ENCODE data around the gene PRSS53. TPM values are rescaled to one million over a fixed set of nuclear protein-coding genes. Genes with fewer than 3 reads are reported as not detected.

Gene PRSS53
- polyA plus RNA-seq, 1 of the 3 experiments (the other 2 are of a cell fraction): 3.1 TPM

GRCh38 chr16:31114468-31114867 is 25.7 kb upstream of the PRSS53 start:
- ChIA-PET CTCF (interaction anchor here (2.2 to 3.9 kb wide), 2 partner anchors 28 kb away, joined by 9 to 28 read pairs; no protein-coding TSS in a partner anchor), POLR2A (no interaction called here)
- Histone ChIP-seq H3K4me2 (no peak overlapping the region), H3F3A (replicated peaks; ENCODE audit: insufficient read depth) (peaks cover 17% of the 10 kb centered on the region), H3K9me3 (no peaks in the 10 kb centered on the region), H3K9ac (no peak overlapping the region), H3K4me1 (ENCODE audit: control insufficient read depth in 1 of 2, insufficient read depth in 2 of 2, low read depth in 1 of 2, low read length in 1 of 2) (peaks cover 7 to 15% of the 10 kb centered on the region in 2 experiments; a peak in 3 of 4 replicates), H3K9me2 (no peaks in the 10 kb centered on the region), H4K20me1 (ENCODE audit: insufficient read depth) (peaks cover 5% of the 10 kb centered on the region; the same call in 1 of the 2 replicates), H3K36me3 (replicated peaks in 1 of 2; ENCODE audit: control insufficient read depth in 1 of 2, insufficient read depth in 2 of 2, low read length in 1 of 2) (peaks cover 25 to 35% of the 10 kb centered on the region in 2 experiments), H3K79me2 (ENCODE audit: insufficient read depth) (peaks cover 33% of the 10 kb centered on the region), H3K4me3 (ENCODE audit: low read depth in 2 of 2, low read length in 1 of 2) (no peak overlapping the region), H3K27me3 (ENCODE audit: insufficient read depth) (no peaks in the 10 kb centered on the region), H3K27ac (ENCODE audit: low read depth in 2 of 2, low read length in 1 of 2) (no peak overlapping the region), H2AFZ (ENCODE audit: low read depth) (no peak overlapping the region)
- TF ChIP-seq TEAD4 (IDR thresholded peaks at IDR 0.05; ENCODE audit: borderline replicate concordance, insufficient read depth) (no peak), JUND (IDR thresholded peaks at IDR 0.05) (0 out of 2 replicates have a peak, but pooled peaks have one; percentile 7)
- no peak for DNase-seq
- 92% methylated on average over 6 of the region's 8 CpGs for WGBS (ENCODE audit: low lambda C conversion rate)

- peaks cover 33% of the 10 kb centered on the region for H3K79me2 ChIP-seq (ENCODE audit: insufficient read depth)
- no peaks in the 10 kb centered on the region for H3K9me3 ChIP-seq
- no peaks in the 10 kb centered on the region for H3K9me2 ChIP-seq
- DNase-seq: no peak
- H4K20me1 ChIP-seq (ENCODE audit: insufficient read depth): peaks cover 4% of the 10 kb centered on the region; the same call in 1 of the 2 replicates
- ChIA-PET CTCF (interaction anchor here (0.8 to 2.2 kb wide), 2 partner anchors 17 to 29 kb away, joined by 3 to 9 read pairs; no protein-coding TSS in a partner anchor), POLR2A (no interaction called here)
- H2AFZ ChIP-seq (ENCODE audit: low read depth): no peak overlapping the region
- H3K4me3 ChIP-seq (ENCODE audit: low read depth in 2 of 2, low read length in 1 of 2): no peak overlapping the region
- no peak overlapping the region for H3K4me2 ChIP-seq
- H3K9ac ChIP-seq: no peak overlapping the region
- H3K36me3 ChIP-seq (replicated peaks in 1 of 2; ENCODE audit: control insufficient read depth in 1 of 2, insufficient read depth in 2 of 2, low read length in 1 of 2): peaks cover 19 to 36% of the 10 kb centered on the region in 2 experiments
- WGBS (ENCODE audit: low lambda C conversion rate): 90% methylated on average over 5 of the region's 5 CpGs
- no peak overlapping the region for H3K27ac ChIP-seq (ENCODE audit: low read depth in 2 of 2, low read length in 1 of 2)
- H3K27me3 ChIP-seq (ENCODE audit: insufficient read depth): no peaks in the 10 kb centered on the region
- H3K4me1 ChIP-seq (ENCODE audit: control insufficient read depth in 1 of 2, insufficient read depth in 2 of 2, low read depth in 1 of 2, low read length in 1 of 2): peaks cover 7 to 17% of the 10 kb centered on the region in 2 experiments; a peak in 3 of 4 replicates
- TF ChIP-seq TCF12 (IDR thresholded peaks at IDR 0.05) (no peak), RXRA (IDR thresholded peaks at IDR 0.05; ENCODE audit: borderline replicate concordance, low read depth) (no peak), MEF2A (IDR thresholded peaks at IDR 0.05; ENCODE audit: borderline replicate concordance, low read depth) (no peak), SMC3 (IDR thresholded peaks at IDR 0.05; ENCODE audit: low read depth, low read length) (no peak), CTCF (IDR thresholded peaks at IDR 0.05) (no peak), MAX (IDR thresholded peaks at IDR 0.05; ENCODE audit: low read depth) (no peak), RAD21 (IDR thresholded peaks at IDR 0.05; ENCODE audit: low read length) (no peak), RCOR1 (IDR thresholded peaks at IDR 0.05; ENCODE audit: low read length) (no peak), MXI1 (IDR thresholded peaks at IDR 0.05; ENCODE audit: low read depth, low read length) (no peak), GABPA (IDR thresholded peaks at IDR 0.05; ENCODE audit: low read depth) (no peak), SIN3A (IDR thresholded peaks at IDR 0.05; ENCODE audit: borderline replicate concordance, low read depth, low read length) (no peak), EP300 (IDR thresholded peaks at IDR 0.05; ENCODE audit: borderline replicate concordance in 1 of 2, low read depth in 1 of 2, low read length in 1 of 2) (no peak), REST (IDR thresholded peaks at IDR 0.05; ENCODE audit: low read depth, low read length) (no peak), EZH2phosphoT487 (IDR thresholded peaks at IDR 0.05; ENCODE audit: borderline replicate concordance, low read depth) (no peak)
- H3F3A ChIP-seq (replicated peaks; ENCODE audit: insufficient read depth): peaks cover 17% of the 10 kb centered on the region
Observed at GRCh38 chr16:31113121-31114120, 24.7 kb upstream of the PRSS53 start.
